HepG2 (cell line): ENCODE measurements around the gene PIM3. TPM values are rescaled to one million over a fixed set of nuclear protein-coding genes. Genes with fewer than 3 reads are reported as not detected.

Experiments used
- LBX2 ChIP-seq: sonication (generic); formaldehyde crosslinking; IDR thresholded peaks from 2 replicates; pipeline ENCODE4 v1.5.0; 2020; ENCODE audit warnings: missing genetic modification reagents, mild to moderate bottlenecking, borderline replicate concordance
- MAF1 ChIP-seq: sonication (generic); formaldehyde crosslinking; IDR thresholded peaks from 2 replicates; pipeline ENCODE4 v1.5.0; 2020; ENCODE audit warnings: missing genetic modification reagents, borderline replicate concordance
- RBM39 ChIP-seq: fragments of 200-400 bp; formaldehyde crosslinking; IDR thresholded peaks from one replicate; pipeline ENCODE4 v1.6.1; 2018; ENCODE audit warnings: antibody characterized with exemption, mild to moderate bottlenecking, low read depth, low read length; ENCODE audit not compliant: poor library complexity, severe bottlenecking
- RFX1 ChIP-seq: fragments of 450-650 bp; IDR thresholded peaks from 2 replicates; pipeline ENCODE4 v1.6.1; 2017
- XBP1 ChIP-seq: sonication (generic); formaldehyde crosslinking; IDR thresholded peaks from 2 replicates; pipeline ENCODE4 v1.5.0; 2020; ENCODE audit warnings: missing genetic modification reagents
- ZC3H4 ChIP-seq: sonication (generic); formaldehyde crosslinking; IDR thresholded peaks from 2 replicates; pipeline ENCODE4 v1.4.0; 2020; ENCODE audit warnings: missing genetic modification reagents, borderline replicate concordance
- ZNF18 ChIP-seq: sonication (generic); formaldehyde crosslinking; IDR thresholded peaks from 2 replicates; pipeline ENCODE4 v1.8.0; 2022; ENCODE audit warnings: mild to moderate bottlenecking, missing genetic modification reagents; ENCODE audit not compliant: insufficient replicate concordance
- ZNF646 ChIP-seq: sonication (generic); formaldehyde crosslinking; IDR thresholded peaks from 2 replicates; pipeline ENCODE4 v1.9.0; 2021; ENCODE audit warnings: mild to moderate bottlenecking, missing genetic modification reagents
- polyA plus RNA-seq, 8 experiments: library from polyadenylated mRNA; depleted of rRNA in 3 of 8; stranded (reverse) in 7 of 8; unstranded in 1 of 8; fragments of >200 nt; fragmentation: Illumina TruSeq in 4 of 8; extraction: Trizol in 4 of 8; gene quantifications; 2 replicates each; pipeline versions ENCODE4 v1.2.1 to v1.2.3, GENCODE V29; 2011 to 2016; ENCODE audit warnings: low read depth in 4 of 8, missing spikeins in 1 of 8, mixed read lengths in 1 of 8; ENCODE audit not compliant: insufficient read depth in 1 of 8
- total RNA-seq, 5 experiments: library from RNA; depleted of rRNA; stranded (reverse); fragments of >200 nt; fragmentation: Illumina TruSeq; extraction: Trizol; gene quantifications; 2 replicates each; pipeline ENCODE4 v1.2.3, GENCODE V29; 2016; ENCODE audit warnings: low read depth in 1 of 5

PIM3 gene
- total and polyA plus RNA-seq, 2 of the 13 experiments (the other 11 are each of a cell fraction or from before 2014, with no cell fraction given) = 21.6 to 31.2 TPM

- TF ChIP-seq ZNF646 (CRISPR knock-in tag) = no peak
- no peak for TF ChIP-seq MAF1 (CRISPR knock-in tag)
- no peak for TF ChIP-seq RBM39
- no peak for TF ChIP-seq ZNF18 (CRISPR knock-in tag)
- no peak for TF ChIP-seq XBP1
- no peak for TF ChIP-seq ZC3H4 (CRISPR knock-in tag)
- no peak for TF ChIP-seq LBX2 (CRISPR knock-in tag)
- no peak for TF ChIP-seq RFX1
Measured at GRCh38 chr22:49918911-49919881, 41.4 kb upstream of the PIM3 start (continued).
